ENCODE measurements around the gene USP20. TPM values are rescaled to one million over a fixed set of nuclear protein-coding genes. Genes with fewer than 3 reads are reported as not detected.

USP20 gene
- total RNA-seq, 2 donors from 2014 or later: 50.1 to 52.5 TPM

GRCh38 chr9:129853614-129854013 lies 18.4 kb downstream of the USP20 start:
- Mint-ChIP-seq H3K4me1 (peaks cover 19% of the 10 kb centered on the region), H3K9me3 (no peaks in the 10 kb centered on the region), H3K27me3 (no peaks in the 10 kb centered on the region), H3K36me3 (ENCODE audit: low read depth) (peaks cover 88% of the 10 kb centered on the region), H3K4me3 (no peak overlapping the region), H3K27ac (peak overlapping the region; percentile 69)
- no peak for ATAC-seq (replicated peaks)

- ATAC-seq (replicated peaks): no peak
- H3K27me3 Mint-ChIP-seq: no peaks in the 10 kb centered on the region
- peak overlapping the region; percentile 69 for H3K27ac Mint-ChIP-seq
- H3K9me3 Mint-ChIP-seq: no peaks in the 10 kb centered on the region
- H3K4me3 Mint-ChIP-seq: peak overlapping the region; percentile 18
- H3K36me3 Mint-ChIP-seq (ENCODE audit: low read depth): peaks cover 88% of the 10 kb centered on the region
- H3K4me1 Mint-ChIP-seq: peaks cover 19% of the 10 kb centered on the region
Measured at GRCh38 chr9:129854588-129855110, 19.4 kb downstream of the USP20 start.

GRCh38 chr9:129857207-129857606 lies 21.9 kb downstream of the USP20 start:
- Mint-ChIP-seq H3K4me3 (no peak overlapping the region), H3K27ac (peak overlapping the region; percentile 0), H3K27me3 (no peaks in the 10 kb centered on the region), H3K4me1 (peaks cover 18% of the 10 kb centered on the region), H3K36me3 (ENCODE audit: low read depth) (peaks cover 79% of the 10 kb centered on the region), H3K9me3 (no peaks in the 10 kb centered on the region)
- ATAC-seq (replicated peaks): no peak

GRCh38 chr9:129858167-129858962 lies 23.1 kb downstream of the USP20 start:
- Mint-ChIP-seq H3K9me3 (no peaks in the 10 kb centered on the region), H3K27me3 (no peaks in the 10 kb centered on the region), H3K4me1 (peaks cover 24% of the 10 kb centered on the region), H3K36me3 (ENCODE audit: low read depth) (peaks cover 75% of the 10 kb centered on the region), H3K4me3 (no peak overlapping the region), H3K27ac (no peak overlapping the region)
- ATAC-seq (replicated peaks): no peak

- peak; percentile 56 for ATAC-seq (replicated peaks)
- peak overlapping the region; percentile 57 for H3K27ac Mint-ChIP-seq
- H3K4me1 Mint-ChIP-seq: peaks cover 25% of the 10 kb centered on the region
- H3K36me3 Mint-ChIP-seq (ENCODE audit: low read depth): peaks cover 68% of the 10 kb centered on the region
- peak overlapping the region; percentile 31 for H3K4me3 Mint-ChIP-seq
- no peaks in the 10 kb centered on the region for H3K9me3 Mint-ChIP-seq
- H3K27me3 Mint-ChIP-seq: no peaks in the 10 kb centered on the region
Measured at GRCh38 chr9:129860653-129861446, 25.6 kb downstream of the USP20 start.

- Mint-ChIP-seq H3K4me3 (peak overlapping the region; percentile 31), H3K36me3 (ENCODE audit: low read depth) (peaks cover 68% of the 10 kb centered on the region), H3K27me3 (no peaks in the 10 kb centered on the region), H3K4me1 (peaks cover 31% of the 10 kb centered on the region), H3K9me3 (no peaks in the 10 kb centered on the region), H3K27ac (no peak overlapping the region)
- ATAC-seq (replicated peaks): no peak
Measured at GRCh38 chr9:129861447-129861827, 26.2 kb downstream of the USP20 start.

GRCh38 chr9:129863059-129863690 lies 27.9 kb downstream of the USP20 start:
- Mint-ChIP-seq H3K27ac (peak overlapping the region; percentile 89), H3K4me1 (peaks cover 42% of the 10 kb centered on the region), H3K9me3 (no peaks in the 10 kb centered on the region), H3K36me3 (ENCODE audit: low read depth) (peaks cover 59% of the 10 kb centered on the region), H3K4me3 (peak overlapping the region; percentile 76), H3K27me3 (no peaks in the 10 kb centered on the region)
- peak; percentile 80 for ATAC-seq (replicated peaks)

- Mint-ChIP-seq H3K36me3 (ENCODE audit: low read depth) (peaks cover 53% of the 10 kb centered on the region), H3K27ac (peak overlapping the region; percentile 92), H3K9me3 (no peaks in the 10 kb centered on the region), H3K4me3 (peak overlapping the region; percentile 73), H3K27me3 (no peaks in the 10 kb centered on the region), H3K4me1 (peaks cover 42% of the 10 kb centered on the region)
- peak; percentile 30 for ATAC-seq (replicated peaks)
Measured at GRCh38 chr9:129864991-129865647, 29.9 kb downstream of the USP20 start.

GRCh38 chr9:129865668-129866320 lies 30.5 kb downstream of the USP20 start:
- H3K27me3 Mint-ChIP-seq: no peaks in the 10 kb centered on the region
- no peaks in the 10 kb centered on the region for H3K9me3 Mint-ChIP-seq
- ATAC-seq (replicated peaks): no peak
- peaks cover 40% of the 10 kb centered on the region for H3K4me1 Mint-ChIP-seq
- peak overlapping the region; percentile 79 for H3K4me3 Mint-ChIP-seq
- H3K36me3 Mint-ChIP-seq (ENCODE audit: low read depth): peaks cover 52% of the 10 kb centered on the region
- H3K27ac Mint-ChIP-seq: peak overlapping the region; percentile 91

GRCh38 chr9:129866394-129867135 lies 31.3 kb downstream of the USP20 start:
- Mint-ChIP-seq H3K4me3 (peak overlapping the region; percentile 79), H3K27me3 (no peaks in the 10 kb centered on the region), H3K9me3 (no peaks in the 10 kb centered on the region), H3K36me3 (ENCODE audit: low read depth) (peaks cover 52% of the 10 kb centered on the region), H3K4me1 (peaks cover 37% of the 10 kb centered on the region), H3K27ac (peak overlapping the region; percentile 91)
- ATAC-seq (replicated peaks): no peak

GRCh38 chr9:129867136-129868022 lies 32.1 kb downstream of the USP20 start:
- Mint-ChIP-seq H3K27me3 (no peaks in the 10 kb centered on the region), H3K27ac (peak overlapping the region; percentile 91), H3K4me1 (peaks cover 37% of the 10 kb centered on the region), H3K36me3 (ENCODE audit: low read depth) (peaks cover 52% of the 10 kb centered on the region), H3K9me3 (no peaks in the 10 kb centered on the region), H3K4me3 (peak overlapping the region; percentile 79)
- no peak for ATAC-seq (replicated peaks)

- H3K9me3 Mint-ChIP-seq: no peaks in the 10 kb centered on the region
- H3K27me3 Mint-ChIP-seq: no peaks in the 10 kb centered on the region
- peaks cover 50% of the 10 kb centered on the region for H3K36me3 Mint-ChIP-seq (ENCODE audit: low read depth)
- H3K4me1 Mint-ChIP-seq: peaks cover 32% of the 10 kb centered on the region
- H3K4me3 Mint-ChIP-seq: peak overlapping the region; percentile 79
- no peak for ATAC-seq (replicated peaks)
- peak overlapping the region; percentile 91 for H3K27ac Mint-ChIP-seq
Measured at GRCh38 chr9:129868023-129868871, 33.0 kb downstream of the USP20 start.

All from activated T-helper 17 cell treated with anti-CD3 and anti-CD28 coated beads, Interleukin-2, amount 50 U/mL, for 72 hours (primary cell).